Mesendoderm (in vitro differentiated cells): ENCODE measurements around the gene ZNF679.
"Not testable (repeated sequence)": the region's sequence is repeated elsewhere in the genome, so short reads cannot be mapped to it uniquely, and the experiment has no call there.

ENCODE experiments used
- DNase-seq: peaks from one replicate; pipeline ENCODE4 v3.0.0; 2013
- H2AK5ac ChIP-seq: 2 replicates; pipeline ENCODE4 v1.6.1; 2013; ENCODE audit warnings: low read length, inconsistent platforms
- H2BK120ac ChIP-seq: 2 replicates; pipeline ENCODE4 v1.6.1; 2013; ENCODE audit warnings: low read depth, mild to moderate bottlenecking, low read length, moderate library complexity, mixed read lengths
- H2BK15ac ChIP-seq: replicated peaks from 2 replicates; pipeline ENCODE4 v1.6.1; 2013; ENCODE audit warnings: low read depth, mild to moderate bottlenecking, moderate library complexity
- H2BK5ac ChIP-seq: 2 replicates; pipeline ENCODE4 v1.6.1; 2013; ENCODE audit warnings: low read length, inconsistent platforms
- H3K18ac ChIP-seq: 2 replicates; pipeline ENCODE4 v1.6.1; 2013; ENCODE audit warnings: mild to moderate bottlenecking, low read length, mixed read lengths
- H3K23ac ChIP-seq: one replicate; pipeline ENCODE4 v1.6.1; 2013; ENCODE audit warnings: low read length
- H3K27ac ChIP-seq: 2 replicates; pipeline ENCODE4 v1.5.1; 2013; ENCODE audit warnings: low read depth, mild to moderate bottlenecking, inconsistent platforms, low read length, moderate library complexity
- H3K27me3 ChIP-seq: 2 replicates; pipeline ENCODE4 v1.6.1; 2013; ENCODE audit warnings: low read length, control low read depth, mild to moderate bottlenecking, inconsistent platforms; ENCODE audit not compliant: insufficient read depth, poor library complexity
- H3K36me3 ChIP-seq: 2 replicates; pipeline ENCODE4 v1.6.1; 2013; ENCODE audit warnings: low read length, inconsistent platforms; ENCODE audit not compliant: control insufficient read depth, insufficient read depth
- H3K4ac ChIP-seq: one replicate; pipeline ENCODE4 v1.6.1; 2013; ENCODE audit warnings: low read depth, mild to moderate bottlenecking, low read length, moderate library complexity
- H3K4me1 ChIP-seq: 2 replicates; pipeline ENCODE4 v1.6.1; 2013; ENCODE audit warnings: low read depth, low read length, inconsistent platforms; ENCODE audit not compliant: control insufficient read depth
- H3K4me2 ChIP-seq: 2 replicates; pipeline ENCODE4 v1.6.1; 2013; ENCODE audit warnings: low read length
- H3K4me3 ChIP-seq: 2 replicates; pipeline ENCODE4 v1.5.1; 2013; ENCODE audit warnings: mild to moderate bottlenecking, low read length
- H3K56ac ChIP-seq: one replicate; pipeline ENCODE4 v1.6.1; 2013; ENCODE audit warnings: low read length
- H3K79me1 ChIP-seq: 2 replicates; pipeline ENCODE4 v1.6.1; 2013; ENCODE audit warnings: low read length, inconsistent platforms
- H3K79me2 ChIP-seq: 2 replicates; pipeline ENCODE4 v1.6.1; 2013; ENCODE audit warnings: mild to moderate bottlenecking, low read length; ENCODE audit not compliant: control insufficient read depth, insufficient read depth
- H3K9ac ChIP-seq: 2 replicates; pipeline ENCODE4 v1.6.1; 2013; ENCODE audit warnings: low read length, inconsistent platforms
- H4K5ac ChIP-seq: one replicate; pipeline ENCODE4 v1.6.1; 2013; ENCODE audit warnings: low read length
- H4K8ac ChIP-seq: one replicate; pipeline ENCODE4 v1.6.1; 2013; ENCODE audit warnings: low read depth, mild to moderate bottlenecking, control low read depth, low read length, moderate library complexity
- WGBS: extraction: QIAGEN DNeasy Blood & Tissue Kit; methylation state at CpG from one replicate; pipeline ENCODE4 v1.1.7; 2013; ENCODE audit warnings: low lambda C conversion rate, missing lambda C conversion rate; ENCODE audit not compliant: insufficient coverage; ENCODE audit errors: extremely low coverage; 5-methylcytosine and 5-hydroxymethylcytosine counted together

The ZNF679 gene

GRCh38 chr7:64297418-64297817 is 69.1 kb downstream of the ZNF679 start:
- not testable (repeated sequence) for H3K36me3 ChIP-seq

GRCh38 chr7:64300641-64301405 is 72.5 kb downstream of the ZNF679 start:
- no peak overlapping the region for H3K4me3 ChIP-seq
- H3K36me3 ChIP-seq: no peaks in the 10 kb centered on the region
- no peak overlapping the region for H4K5ac ChIP-seq
- DNase-seq: no peak
- H3K4me1 ChIP-seq: no peaks in the 10 kb centered on the region
- H2BK15ac ChIP-seq: no peak overlapping the region
- no peak overlapping the region for H3K56ac ChIP-seq
- H3K9ac ChIP-seq: no peak overlapping the region
- no peak overlapping the region for H3K23ac ChIP-seq
- H2BK5ac ChIP-seq: no peak overlapping the region
- no peaks in the 10 kb centered on the region for H3K79me1 ChIP-seq
- no peaks in the 10 kb centered on the region for H3K27me3 ChIP-seq
- WGBS: no CpG with 5 or more reads among the region's 9 CpGs
- no peak overlapping the region for H3K4me2 ChIP-seq
- H3K27ac ChIP-seq: no peak overlapping the region
- H3K79me2 ChIP-seq: no peaks in the 10 kb centered on the region
- no peak overlapping the region for H2BK120ac ChIP-seq
- no peak overlapping the region for H3K18ac ChIP-seq
- no peak overlapping the region for H4K8ac ChIP-seq
- H3K4ac ChIP-seq: no peak overlapping the region
- no peak overlapping the region for H2AK5ac ChIP-seq

More at GRCh38 chr7:64297418-64297817, 69.1 kb downstream of the ZNF679 start:
- not testable (repeated sequence) for H3K79me1 ChIP-seq, H3K18ac ChIP-seq, H3K4ac ChIP-seq, H2BK15ac ChIP-seq, H3K56ac ChIP-seq, H3K27ac ChIP-seq, H3K4me2 ChIP-seq, H3K4me3 ChIP-seq, H2BK5ac ChIP-seq, DNase-seq, H3K9ac ChIP-seq, H3K79me2 ChIP-seq, H3K4me1 ChIP-seq, H2AK5ac ChIP-seq, H4K8ac ChIP-seq, H4K5ac ChIP-seq, H2BK120ac ChIP-seq, H3K23ac ChIP-seq, H3K27me3 ChIP-seq
- no CpG with 5 or more reads among the region's 1 CpG for WGBS

- no peaks in the 10 kb centered on the region for H3K79me2 ChIP-seq
- H3K23ac ChIP-seq: no peak overlapping the region
- no peak overlapping the region for H3K56ac ChIP-seq
- no peak overlapping the region for H3K4ac ChIP-seq
- H3K4me1 ChIP-seq: no peaks in the 10 kb centered on the region
- H3K27me3 ChIP-seq: no peaks in the 10 kb centered on the region
- H2BK15ac ChIP-seq: no peak overlapping the region
- peak; percentile 63 for DNase-seq
- H3K79me1 ChIP-seq: no peaks in the 10 kb centered on the region
- no peak overlapping the region for H4K5ac ChIP-seq
- H4K8ac ChIP-seq: no peak overlapping the region
- H2BK120ac ChIP-seq: no peak overlapping the region
- H3K4me3 ChIP-seq: no peak overlapping the region
- H3K18ac ChIP-seq: no peak overlapping the region
- H3K27ac ChIP-seq: no peak overlapping the region
- H2AK5ac ChIP-seq: no peak overlapping the region
- no peak overlapping the region for H3K9ac ChIP-seq
- no peaks in the 10 kb centered on the region for H3K36me3 ChIP-seq
- no peak overlapping the region for H2BK5ac ChIP-seq
- no CpG with 5 or more reads among the region's 33 CpGs for WGBS
- H3K4me2 ChIP-seq: no peak overlapping the region
Measured at GRCh38 chr7:64307254-64308015, 79.2 kb downstream of the ZNF679 start.

- Histone ChIP-seq H3K18ac (no peak overlapping the region), H3K4me2 (no peak overlapping the region), H3K4me3 (no peak overlapping the region), H3K23ac (no peak overlapping the region), H3K79me1 (no peaks in the 10 kb centered on the region), H3K56ac (no peak overlapping the region), H4K5ac (no peak overlapping the region), H4K8ac (no peak overlapping the region), H3K9ac (no peak overlapping the region), H2BK120ac (no peak overlapping the region), H3K4ac (no peak overlapping the region), H2AK5ac (no peak overlapping the region), H3K27me3 (no peaks in the 10 kb centered on the region), H3K36me3 (no peaks in the 10 kb centered on the region), H2BK5ac (no peak overlapping the region), H3K27ac (no peak overlapping the region), H3K79me2 (no peaks in the 10 kb centered on the region), H2BK15ac (no peak overlapping the region), H3K4me1 (no peaks in the 10 kb centered on the region)
- DNase-seq: no peak
- WGBS: no CpG with 5 or more reads among the region's 7 CpGs
Measured at GRCh38 chr7:64308016-64308270, 79.7 kb downstream of the ZNF679 start.

GRCh38 chr7:64310426-64310825 is 82.2 kb downstream of the ZNF679 start:
- Histone ChIP-seq H2BK120ac (no peak overlapping the region), H4K5ac (no peak overlapping the region), H3K4me3 (no peak overlapping the region), H4K8ac (no peak overlapping the region), H3K4ac (no peak overlapping the region), H3K18ac (no peak overlapping the region), H3K4me2 (no peak overlapping the region), H3K23ac (no peak overlapping the region), H3K79me1 (no peaks in the 10 kb centered on the region), H3K56ac (no peak overlapping the region), H3K9ac (no peak overlapping the region), H2BK15ac (no peak overlapping the region), H3K4me1 (no peaks in the 10 kb centered on the region), H2BK5ac (no peak overlapping the region), H2AK5ac (no peak overlapping the region), H3K27ac (no peak overlapping the region), H3K36me3 (no peaks in the 10 kb centered on the region), H3K27me3 (no peaks in the 10 kb centered on the region), H3K79me2 (no peaks in the 10 kb centered on the region)
- DNase-seq: no peak
- no CpG with 5 or more reads among the region's 3 CpGs for WGBS
